HUES64 (cell line): ENCODE measurements around the gene SP140.

ENCODE experiments used
- H3K27ac ChIP-seq: 2 replicates; pipeline ENCODE4 v1.7.0; 2013; ENCODE audit warnings: low read depth, low read length, inconsistent platforms
- H3K27me3 ChIP-seq: 2 replicates; pipeline ENCODE4 v1.6.1; 2013; ENCODE audit warnings: mild to moderate bottlenecking, low read length; ENCODE audit not compliant: insufficient read depth
- H3K36me3 ChIP-seq: 2 replicates; pipeline ENCODE4 v1.6.1; 2013; ENCODE audit warnings: mild to moderate bottlenecking, low read length; ENCODE audit not compliant: insufficient read depth
- H3K4me1 ChIP-seq: 2 replicates; pipeline ENCODE4 v1.6.1; 2013; ENCODE audit warnings: mild to moderate bottlenecking, low read length, moderate library complexity; ENCODE audit not compliant: insufficient read depth
- H3K4me3 ChIP-seq: 2 replicates; pipeline ENCODE4 v1.5.1; 2013; ENCODE audit warnings: mild to moderate bottlenecking, low read length, moderate library complexity
- H3K9ac ChIP-seq: 2 replicates; pipeline ENCODE4 v1.6.1; 2013; ENCODE audit warnings: mild to moderate bottlenecking, low read depth, low read length
- H3K9me3 ChIP-seq: 2 replicates; pipeline ENCODE4 v1.6.1; 2013; ENCODE audit warnings: low read depth, low read length; ENCODE audit not compliant: insufficient read depth
- WGBS: fragments of 150-250, 120-280 bp; methylation state at CpG from one replicate; pipeline ENCODE4 v1.1.7; 2013; ENCODE audit warnings: missing lambda C conversion rate; 5-methylcytosine and 5-hydroxymethylcytosine counted together

Gene SP140

DNA sequence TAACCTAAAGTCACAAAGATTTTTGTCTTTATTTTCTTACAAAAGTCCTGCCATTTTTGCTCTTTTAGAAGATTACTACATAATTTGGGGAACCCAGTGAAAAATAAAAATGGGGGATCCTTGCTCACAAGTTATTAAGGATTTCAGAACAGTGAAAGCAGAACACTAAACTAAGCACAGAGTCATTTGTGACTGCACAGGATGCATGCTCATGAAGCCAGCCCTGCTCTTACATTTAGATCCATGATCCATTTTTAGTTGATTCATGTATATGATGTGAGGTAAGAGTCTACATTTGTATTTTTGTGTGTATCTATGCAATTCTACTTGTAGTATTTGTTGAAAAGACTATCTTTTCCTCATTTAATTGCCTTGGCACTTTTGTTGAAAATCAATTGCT, 123.3 kb downstream of the SP140 start:
- Histone ChIP-seq H3K36me3 (no peaks in the 10 kb centered on the region), H3K4me3 (no peak overlapping the region), H3K9ac (no peak overlapping the region), H3K27ac (no peak overlapping the region), H3K9me3 (0 out of 2 replicates have a peak, but pooled peaks cover 5% of the 10 kb centered on the region), H3K27me3 (no peaks in the 10 kb centered on the region), H3K4me1 (no peaks in the 10 kb centered on the region)

DNA sequence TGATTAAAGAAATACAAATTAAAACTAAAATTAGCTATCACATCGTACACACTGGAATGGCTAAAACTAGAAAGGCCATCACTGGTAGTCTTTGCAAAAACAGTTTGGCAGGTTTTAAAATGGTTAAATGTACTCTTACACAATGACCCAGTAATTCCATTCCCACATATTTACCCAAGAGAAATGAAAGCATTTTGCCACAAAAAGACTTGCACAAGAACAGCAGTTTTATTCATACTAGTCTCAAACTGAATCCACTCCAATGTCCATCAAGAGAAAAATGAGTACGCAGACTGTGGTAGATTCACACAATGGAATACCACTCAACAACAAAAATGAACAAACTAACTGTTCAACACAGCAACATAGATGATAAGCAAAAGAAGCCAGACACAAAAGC, 130.5 kb downstream of the SP140 start:
- WGBS, result 100% methylated on average over 2 of the region's 2 CpGs
- Histone ChIP-seq H3K27ac (no peak overlapping the region), H3K27me3 (no peaks in the 10 kb centered on the region), H3K36me3 (0 out of 2 replicates have a peak, but pooled peaks cover 3% of the 10 kb centered on the region), H3K9me3 (peaks cover 8% of the 10 kb centered on the region; the same call in 1 of the 2 replicates), H3K4me3 (no peak overlapping the region), H3K4me1 (no peaks in the 10 kb centered on the region), H3K9ac (no peak overlapping the region)

DNA sequence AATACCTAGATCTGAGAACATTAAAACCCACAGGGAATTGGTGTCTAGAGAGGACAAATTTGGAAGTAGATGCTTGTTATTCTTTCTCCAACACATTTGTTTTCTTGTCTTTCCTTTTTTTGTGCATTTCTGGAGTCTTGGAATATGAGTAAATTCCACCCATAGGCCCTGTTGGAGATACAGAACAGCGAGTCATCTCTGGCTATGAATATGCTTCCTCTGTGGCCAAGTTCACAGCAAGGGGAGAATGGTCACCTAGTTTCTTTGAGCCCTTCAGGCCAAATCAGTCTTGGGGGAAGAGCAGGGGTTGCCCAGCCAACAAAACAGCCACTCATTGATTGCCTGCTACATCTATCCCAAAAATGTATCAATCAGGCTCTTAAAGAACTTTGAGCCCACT, 132.8 kb downstream of the SP140 start:
- 95% methylated on average over 1 of the region's 1 CpG for WGBS
- H3K27me3 ChIP-seq, result no peaks in the 10 kb centered on the region
- peaks cover 8% of the 10 kb centered on the region; the same call in 1 of the 2 replicates for H3K9me3 ChIP-seq
- no peak overlapping the region for H3K9ac ChIP-seq
- no peak overlapping the region for H3K4me3 ChIP-seq
- H3K4me1 ChIP-seq, result no peaks in the 10 kb centered on the region
- no peak overlapping the region for H3K27ac ChIP-seq
- H3K36me3 ChIP-seq, result 0 out of 2 replicates have a peak, but pooled peaks cover 3% of the 10 kb centered on the region

GRCh38 chr2:230360028-230360427, 134.5 kb downstream of the SP140 start:
- no peaks in the 10 kb centered on the region for H3K4me1 ChIP-seq
- H3K27ac ChIP-seq, result no peak overlapping the region
- H3K27me3 ChIP-seq, result no peaks in the 10 kb centered on the region
- 0 out of 2 replicates have a peak, but pooled peaks cover 3% of the 10 kb centered on the region for H3K36me3 ChIP-seq
- H3K9ac ChIP-seq, result no peak overlapping the region
- no peak overlapping the region for H3K4me3 ChIP-seq
- peaks cover 8% of the 10 kb centered on the region; the same call in 1 of the 2 replicates for H3K9me3 ChIP-seq
- 93% methylated on average over 1 of the region's 1 CpG for WGBS

- WGBS, result 95% methylated on average over 1 of the region's 1 CpG
- Histone ChIP-seq H3K4me1 (no peaks in the 10 kb centered on the region), H3K9ac (no peak overlapping the region), H3K4me3 (no peak overlapping the region), H3K9me3 (peaks cover 6% of the 10 kb centered on the region; the same call in 1 of the 2 replicates), H3K27ac (no peak overlapping the region), H3K27me3 (no peaks in the 10 kb centered on the region), H3K36me3 (0 out of 2 replicates have a peak, but pooled peaks cover 3% of the 10 kb centered on the region)
Measured at GRCh38 chr2:230362030-230362691, 136.6 kb downstream of the SP140 start.
